HepG2 (cell line): ENCODE measurements around the gene C5. TPM values are rescaled to one million over a fixed set of nuclear protein-coding genes. Genes with fewer than 3 reads are reported as not detected.

ENCODE experiments used
- ATAC-seq: fragments of 200-7000 bp; cut with Tn5 transposase; 3 replicates; pipeline ENCODE4 v1.9.1; 2020; ENCODE audit warnings: mild to moderate bottlenecking, moderate library complexity
- BruUV-seq: library from RNA; stranded (reverse); fragments of 400-500 nt; replicated peaks from 2 replicates; lab custom pipeline; 2021; lab: Mats Ljungman, UMichigan
- CTCF ChIA-PET: fragments of 300-600 bp; formaldehyde crosslinking; extraction: SDS; loops from one replicate; lab custom pipeline; 2021; ENCODE audit warnings: low total read pairs, inconsistent platforms, low intra/inter-chr PET ratio; lab: Yijun Ruan, JAX
- POLR2A ChIA-PET: fragments of 350-600 bp; sonication (Branson Sonifier 250); formaldehyde crosslinking; loops from one replicate; lab custom pipeline; 2020; ENCODE audit warnings: antibody characterized with exemption, inconsistent platforms; lab: Yijun Ruan, JAX
- DNase-seq: peaks from one replicate; pipeline ENCODE4 v3.0.0-alpha.2; 2015; ENCODE audit warnings: low spot score
- FAIRE-seq: peaks from 3 replicates; lab custom pipeline; 2011; peaks lifted over from hg19 to GRCh38; lab: Jason Lieb, UNC
- H2AFZ ChIP-seq: one replicate; pipeline ENCODE4 v1.6.1; 2011; ENCODE audit warnings: low read length, inconsistent platforms
- H3K27ac ChIP-seq: fragments of 300-600 bp; 3 replicates; pipeline ENCODE4 v1.8.0; 2011; ENCODE audit warnings: mixed run types, mild to moderate bottlenecking, mixed read lengths, low read length, inconsistent platforms; ENCODE audit not compliant: insufficient read depth; ENCODE audit errors: extremely low read length
- H3K27me3 ChIP-seq, 2 experiments: fragments of 200-600 bp in 1 of 2; 2 replicates in 1 of 2; 3 replicates in 1 of 2; pipeline versions ENCODE4 v1.6.0 to v1.8.0; 2011; ENCODE audit warnings: low read length in 2 of 2, mild to moderate bottlenecking in 2 of 2, moderate library complexity in 2 of 2, inconsistent platforms in 1 of 2; ENCODE audit not compliant: insufficient read depth in 2 of 2, control insufficient read depth in 1 of 2
- H3K36me3 ChIP-seq, 2 experiments: fragments of 200-600 bp in 1 of 2; replicated peaks in 1 of 2; 2 replicates in 1 of 2; 3 replicates in 1 of 2; pipeline versions ENCODE4 v1.5.1 to v1.8.0; 2011; ENCODE audit warnings: low read length in 2 of 2, inconsistent platforms in 1 of 2; ENCODE audit not compliant: insufficient read depth in 2 of 2, control insufficient read depth in 1 of 2
- H3K4me1 ChIP-seq: 2 replicates; pipeline ENCODE4 v1.5.1; 2012; ENCODE audit warnings: low read length, inconsistent platforms; ENCODE audit not compliant: insufficient read depth
- H3K4me2 ChIP-seq: 2 replicates; pipeline ENCODE4 v1.6.0; 2011; ENCODE audit warnings: low read depth, low read length, inconsistent platforms
- H3K4me3 ChIP-seq, 3 experiments: fragments of 200-600 bp in 1 of 3; sonication (generic), shearing (Covaris generic) in 1 of 3; replicated peaks in 1 of 3; 2 replicates each; pipeline ENCODE4 v1.5.1; 2011 to 2016; ENCODE audit warnings: low read length in 3 of 3, inconsistent platforms in 2 of 3, low read depth in 2 of 3, mild to moderate bottlenecking in 2 of 3, control low read depth in 1 of 3, mixed read lengths in 1 of 3; ENCODE audit not compliant: insufficient read depth in 1 of 3
- H3K79me2 ChIP-seq: one replicate; pipeline ENCODE4 v1.6.1; 2011; ENCODE audit warnings: low read length, inconsistent platforms; ENCODE audit not compliant: insufficient read depth
- H3K9ac ChIP-seq: 2 replicates; pipeline ENCODE4 v1.6.0; 2011; ENCODE audit warnings: mild to moderate bottlenecking, low read depth, low read length, inconsistent platforms; ENCODE audit not compliant: insufficient read depth
- H3K9me3 ChIP-seq: 2 replicates; pipeline ENCODE4 v1.5.1; 2012; ENCODE audit warnings: mild to moderate bottlenecking, low read length
- H4K20me1 ChIP-seq: 2 replicates; pipeline ENCODE4 v1.6.0; 2011; ENCODE audit warnings: inconsistent platforms, mild to moderate bottlenecking, low read length, moderate library complexity; ENCODE audit not compliant: insufficient read depth
- CC2D1A ChIP-seq: sonication (generic); formaldehyde crosslinking; IDR thresholded peaks from 2 replicates; pipeline ENCODE4 v1.8.1; 2023; ENCODE audit warnings: mild to moderate bottlenecking, missing genetic modification reagents
- DMAP1 ChIP-seq: IDR thresholded peaks from 2 replicates; pipeline ENCODE4 v1.6.1; 2016
- DR1 ChIP-seq: sonication (generic); formaldehyde crosslinking; IDR thresholded peaks from 2 replicates; pipeline ENCODE4 v1.8.0; 2021; ENCODE audit warnings: mild to moderate bottlenecking, missing genetic modification reagents, inconsistent platforms
- GABPA ChIP-seq, 2 experiments: IDR thresholded peaks; 2 replicates each; pipeline ENCODE4 v1.6.1; 2011 to 2016; ENCODE audit warnings: low read depth in 2 of 2, low read length in 1 of 2, missing biosample characterization in 1 of 2, missing genetic modification characterization in 1 of 2
- HNRNPUL1 ChIP-seq: fragments of 200-400 bp; formaldehyde crosslinking; IDR thresholded peaks from 2 replicates; pipeline ENCODE4 v1.6.1; 2017; ENCODE audit warnings: low read depth, mild to moderate bottlenecking, low read length, moderate library complexity
- JUND ChIP-seq: sonication (generic); formaldehyde crosslinking; IDR thresholded peaks from 2 replicates; pipeline ENCODE4 v1.8.0; 2022; ENCODE audit warnings: mild to moderate bottlenecking, missing genetic modification reagents
- MAFG ChIP-seq: sonication (generic); formaldehyde crosslinking; IDR thresholded peaks from 2 replicates; pipeline ENCODE4 v1.5.1; 2020; ENCODE audit warnings: mild to moderate bottlenecking, missing genetic modification reagents
- NCOA5 ChIP-seq: sonication (generic); formaldehyde crosslinking; IDR thresholded peaks from 2 replicates; pipeline ENCODE4 v1.4.0; 2020; ENCODE audit warnings: missing genetic modification reagents
- PRPF4 ChIP-seq: fragments of 200-400 bp; formaldehyde crosslinking; IDR thresholded peaks from 2 replicates; pipeline ENCODE4 v1.6.1; 2016; ENCODE audit warnings: low read length, low read depth; ENCODE audit not compliant: poor library complexity, severe bottlenecking
- TEAD3 ChIP-seq: optimal IDR thresholded peaks from 2 replicates; pipeline ENCODE3; 2016; ENCODE audit warnings: borderline replicate concordance
- ZNF501 ChIP-seq: sonication (generic); formaldehyde crosslinking; IDR thresholded peaks from 2 replicates; pipeline ENCODE4 v1.5.1; 2020; ENCODE audit warnings: mild to moderate bottlenecking, moderate library complexity, missing genetic modification reagents
- ZNF7 ChIP-seq: IDR thresholded peaks from 2 replicates; pipeline ENCODE4 v1.6.1; 2016; ENCODE audit warnings: missing biosample characterization, missing genetic modification reagents
- ZNF878 ChIP-seq: sonication (generic); formaldehyde crosslinking; IDR thresholded peaks from 2 replicates; pipeline ENCODE4 v1.8.1; 2023; ENCODE audit warnings: mild to moderate bottlenecking, missing genetic modification reagents, moderate library complexity
- ZSCAN22 ChIP-seq: sonication (generic); formaldehyde crosslinking; IDR thresholded peaks from 2 replicates; pipeline ENCODE4 v1.4.0; 2020; ENCODE audit warnings: mild to moderate bottlenecking, missing genetic modification reagents
- ZSCAN29 ChIP-seq: sonication (generic); formaldehyde crosslinking; conservative IDR thresholded peaks from 2 replicates; pipeline ENCODE4 v1.4.0; 2020; ENCODE audit warnings: mild to moderate bottlenecking, missing genetic modification reagents
- ZSCAN31 ChIP-seq: sonication (generic); formaldehyde crosslinking; IDR thresholded peaks from 2 replicates; pipeline ENCODE4 v1.5.0; 2020; ENCODE audit warnings: low read depth, mild to moderate bottlenecking, missing genetic modification reagents
- WGBS: methylation state at CpG from one replicate; pipeline ENCODE4 v1.1.6; 2017; ENCODE audit warnings: low lambda C conversion rate; 5-methylcytosine and 5-hydroxymethylcytosine counted together
- in situ Hi-C: cut with HindIII; loops from 2 replicates; pipeline ENCODE4 v1.10.0; 2017; ENCODE audit warnings: low pct_unique_long_range_greater_than_20kb; ENCODE audit not compliant: extremely low pct_ligation_motif_present
- intact Hi-C: fragments of 100-400 bp; cut with micrococcal nuclease; formaldehyde crosslinking; loops from one replicate; pipeline ENCODE4 v1.10.0; 2022; ENCODE audit not compliant: unreplicated experiment
- polyA plus RNA-seq, 8 experiments: library from polyadenylated mRNA; depleted of rRNA in 3 of 8; stranded (reverse) in 7 of 8; unstranded in 1 of 8; fragments of >200 nt; fragmentation: Illumina TruSeq in 4 of 8; extraction: Trizol in 4 of 8; gene quantifications; 2 replicates each; pipeline versions ENCODE4 v1.2.1 to v1.2.3, GENCODE V29; 2011 to 2016; ENCODE audit warnings: low read depth in 4 of 8, missing spikeins in 1 of 8, mixed read lengths in 1 of 8; ENCODE audit not compliant: insufficient read depth in 1 of 8
- total RNA-seq, 5 experiments: library from RNA; depleted of rRNA; stranded (reverse); fragments of >200 nt; fragmentation: Illumina TruSeq; extraction: Trizol; gene quantifications; 2 replicates each; pipeline ENCODE4 v1.2.3, GENCODE V29; 2016; ENCODE audit warnings: low read depth in 1 of 5
- TF ChIP-seq, protein P1 (sequence below): sonication (generic); formaldehyde crosslinking; IDR thresholded peaks from 2 replicates; pipeline ENCODE4 v1.4.0; 2020; ENCODE audit warnings: mild to moderate bottlenecking, missing genetic modification reagents, borderline replicate concordance
- TF ChIP-seq, protein P2 (sequence below): sonication (generic); formaldehyde crosslinking; IDR thresholded peaks from 2 replicates; pipeline ENCODE4 v1.5.0; 2020; ENCODE audit warnings: mild to moderate bottlenecking, missing genetic modification reagents, borderline replicate concordance

The C5 gene
- total and polyA plus RNA-seq, 2 of the 13 experiments (the other 11 are each of a cell fraction or from before 2014, with no cell fraction given) = 57.6 to 192 TPM

DNA sequence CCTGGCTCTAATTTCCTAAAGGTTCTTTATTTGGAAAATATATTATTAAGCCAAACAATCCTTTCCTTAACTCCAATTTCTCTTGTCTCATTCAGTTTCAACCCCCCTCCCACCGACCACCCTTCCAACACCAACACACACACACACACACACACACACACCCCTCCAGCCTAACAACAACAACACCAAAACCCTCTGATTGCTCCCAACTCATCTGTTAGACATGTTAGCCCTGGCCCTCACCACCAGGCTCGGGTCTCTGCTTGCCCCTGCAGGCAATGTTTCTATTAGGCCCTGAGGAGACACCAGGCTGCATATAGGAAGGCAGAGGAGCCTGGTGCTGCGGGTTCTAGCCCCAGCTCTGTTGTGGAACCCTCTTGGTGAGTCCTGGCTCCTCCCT lies 105.1 kb downstream of the C5 start:
- Histone ChIP-seq H3K4me2 (no peak overlapping the region), H3K9ac (no peak overlapping the region), H3K9me3 (no peaks in the 10 kb centered on the region), H3K36me3 (no peaks in the 10 kb centered on the region), H3K27me3 (no peaks in the 10 kb centered on the region), H4K20me1 (no peaks in the 10 kb centered on the region), H3K79me2 (no peaks in the 10 kb centered on the region), H3K4me1 (no peaks in the 10 kb centered on the region), H3K27ac (no peak overlapping the region), H2AFZ (no peak overlapping the region), H3K4me3 (no peak overlapping the region)
- in situ Hi-C loops (no loop called here), intact Hi-C loops (no loop called here)
- 69% methylated on average over 3 of the region's 3 CpGs for WGBS
- DNase-seq = no peak
- no TSS peak for BruUV-seq
- peak; percentile 41; the same call in 2 of the 3 replicates for ATAC-seq
- no peak for FAIRE-seq
- ChIA-PET POLR2A (no interaction called here), CTCF (no interaction called here)
- TF ChIP-seq ZSCAN22 (CRISPR knock-in tag) (no peak), ZNF878 (CRISPR knock-in tag) (no peak), HNRNPUL1 (no peak), ZNF7 (CRISPR knock-in tag) (no peak), DMAP1 (CRISPR knock-in tag) (no peak), CC2D1A (CRISPR knock-in tag) (no peak), JUND (no peak), ZSCAN29 (CRISPR knock-in tag) (no peak), TEAD3 (no peak), ZSCAN31 (CRISPR knock-in tag) (no peak), MAFG (no peak), NCOA5 (CRISPR knock-in tag) (no peak), DR1 (CRISPR knock-in tag) (no peak), GABPA (IDR thresholded peaks at IDR 0.05; ENCODE audit: low read depth, low read length) (no peak), GABPA (CRISPR knock-in tag; IDR thresholded peaks at IDR 0.05; ENCODE audit: low read depth) (no peak), ZNF501 (CRISPR knock-in tag) (no peak), PRPF4 (no peak)
- TF ChIP-seq, protein P1, sequence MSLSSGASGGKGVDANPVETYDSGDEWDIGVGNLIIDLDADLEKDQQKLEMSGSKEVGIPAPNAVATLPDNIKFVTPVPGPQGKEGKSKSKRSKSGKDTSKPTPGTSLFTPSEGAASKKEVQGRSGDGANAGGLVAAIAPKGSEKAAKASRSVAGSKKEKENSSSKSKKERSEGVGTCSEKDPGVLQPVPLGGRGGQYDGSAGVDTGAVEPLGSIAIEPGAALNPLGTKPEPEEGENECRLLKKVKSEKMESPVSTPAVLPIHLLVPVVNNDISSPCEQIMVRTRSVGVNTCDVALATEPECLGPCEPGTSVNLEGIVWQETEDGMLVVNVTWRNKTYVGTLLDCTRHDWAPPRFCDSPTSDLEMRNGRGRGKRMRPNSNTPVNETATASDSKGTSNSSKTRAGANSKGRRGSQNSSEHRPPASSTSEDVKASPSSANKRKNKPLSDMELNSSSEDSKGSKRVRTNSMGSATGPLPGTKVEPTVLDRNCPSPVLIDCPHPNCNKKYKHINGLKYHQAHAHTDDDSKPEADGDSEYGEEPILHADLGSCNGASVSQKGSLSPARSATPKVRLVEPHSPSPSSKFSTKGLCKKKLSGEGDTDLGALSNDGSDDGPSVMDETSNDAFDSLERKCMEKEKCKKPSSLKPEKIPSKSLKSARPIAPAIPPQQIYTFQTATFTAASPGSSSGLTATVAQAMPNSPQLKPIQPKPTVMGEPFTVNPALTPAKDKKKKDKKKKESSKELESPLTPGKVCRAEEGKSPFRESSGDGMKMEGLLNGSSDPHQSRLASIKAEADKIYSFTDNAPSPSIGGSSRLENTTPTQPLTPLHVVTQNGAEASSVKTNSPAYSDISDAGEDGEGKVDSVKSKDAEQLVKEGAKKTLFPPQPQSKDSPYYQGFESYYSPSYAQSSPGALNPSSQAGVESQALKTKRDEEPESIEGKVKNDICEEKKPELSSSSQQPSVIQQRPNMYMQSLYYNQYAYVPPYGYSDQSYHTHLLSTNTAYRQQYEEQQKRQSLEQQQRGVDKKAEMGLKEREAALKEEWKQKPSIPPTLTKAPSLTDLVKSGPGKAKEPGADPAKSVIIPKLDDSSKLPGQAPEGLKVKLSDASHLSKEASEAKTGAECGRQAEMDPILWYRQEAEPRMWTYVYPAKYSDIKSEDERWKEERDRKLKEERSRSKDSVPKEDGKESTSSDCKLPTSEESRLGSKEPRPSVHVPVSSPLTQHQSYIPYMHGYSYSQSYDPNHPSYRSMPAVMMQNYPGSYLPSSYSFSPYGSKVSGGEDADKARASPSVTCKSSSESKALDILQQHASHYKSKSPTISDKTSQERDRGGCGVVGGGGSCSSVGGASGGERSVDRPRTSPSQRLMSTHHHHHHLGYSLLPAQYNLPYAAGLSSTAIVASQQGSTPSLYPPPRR (CRISPR knock-in tag) = no peak
- TF ChIP-seq, protein P2, sequence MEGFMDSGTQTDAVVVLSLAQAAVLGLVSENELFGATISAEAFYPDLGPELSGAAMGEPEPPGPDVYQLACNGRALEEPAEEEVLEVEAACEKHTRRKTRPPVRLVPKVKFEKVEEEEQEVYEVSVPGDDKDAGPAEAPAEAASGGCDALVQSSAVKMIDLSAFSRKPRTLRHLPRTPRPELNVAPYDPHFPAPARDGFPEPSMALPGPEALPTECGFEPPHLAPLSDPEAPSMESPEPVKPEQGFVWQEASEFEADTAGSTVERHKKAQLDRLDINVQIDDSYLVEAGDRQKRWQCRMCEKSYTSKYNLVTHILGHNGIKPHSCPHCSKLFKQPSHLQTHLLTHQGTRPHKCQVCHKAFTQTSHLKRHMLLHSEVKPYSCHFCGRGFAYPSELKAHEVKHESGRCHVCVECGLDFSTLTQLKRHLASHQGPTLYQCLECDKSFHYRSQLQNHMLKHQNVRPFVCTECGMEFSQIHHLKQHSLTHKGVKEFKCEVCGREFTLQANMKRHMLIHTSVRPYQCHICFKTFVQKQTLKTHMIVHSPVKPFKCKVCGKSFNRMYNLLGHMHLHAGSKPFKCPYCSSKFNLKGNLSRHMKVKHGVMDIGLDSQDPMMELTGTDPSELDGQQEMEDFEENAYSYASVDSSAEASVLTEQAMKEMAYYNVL = no peak
